ENCODE results near the gene PKD2L1. TPM values are rescaled to one million over a fixed set of nuclear protein-coding genes. Genes with fewer than 3 reads are reported as not detected.

Gene PKD2L1
- total and polyA plus RNA-seq, 4 experiments from 2014 or later: not detected

DNA sequence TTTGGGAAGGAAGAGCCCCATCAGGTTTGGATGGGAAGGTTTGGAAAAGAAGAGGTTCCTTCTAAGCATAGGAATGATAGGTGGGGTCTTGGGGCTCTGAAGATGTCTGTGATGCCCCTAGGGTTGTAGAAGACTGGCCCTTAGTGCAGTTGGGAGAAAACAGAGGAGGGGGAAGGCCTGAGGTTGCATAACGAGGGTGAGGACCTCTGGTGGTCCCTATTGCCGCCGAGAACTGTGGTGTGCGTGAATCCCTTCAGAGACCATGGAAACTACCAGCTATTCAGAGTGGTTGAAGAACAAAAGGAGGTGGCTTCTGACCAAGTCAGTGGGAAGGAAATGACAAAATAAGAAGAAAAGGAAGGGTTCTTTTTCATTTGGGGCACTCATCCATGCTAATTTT lies 3.1 kb upstream of the PKD2L1 start:
- Mint-ChIP-seq H3K4me3 (no peak overlapping the region), H3K9me3 (no peaks in the 10 kb centered on the region), H3K27ac (peak overlapping the region in 1 of 7 donors; percentile 84), H3K27me3 (peaks cover 3 to 11% of the 10 kb centered on the region in 2 donors), H3K4me1 (no peaks in the 10 kb centered on the region), H3K36me3 (no peaks in the 10 kb centered on the region)
- Histone ChIP-seq H3K36me3 (ENCODE audit: insufficient read depth, low read length) (no peaks in the 10 kb centered on the region), H3K9me3 (ENCODE audit: control insufficient read depth in 1 of 2, low read length in 2 of 2) (no peaks in the 10 kb centered on the region), H3K4me3 (ENCODE audit: low read length in 2 of 2) (no peak overlapping the region), H3K27ac (ENCODE audit: low read depth, low read length) (no peak overlapping the region), H3K27me3 (ENCODE audit: insufficient read depth, low read length) (peaks cover 3% of the 10 kb centered on the region), H3K4me1 (ENCODE audit: insufficient read depth, low read length) (no peaks in the 10 kb centered on the region)
- POLR2A ChIA-PET (ENCODE audit: partially characterized antibody): no interaction called here
- CTCF ChIA-PET (ENCODE audit: partially characterized antibody): interaction anchor here (1.0 to 15.8 kb wide), 5 partner anchors 9 to 178 kb away, joined by 3 to 202 read pairs (median 5); no protein-coding TSS in a partner anchor
- no peak for DNase-seq
- intact Hi-C loops (cut with micrococcal nuclease): no loop called here

- DNase-seq: no peak
- Histone ChIP-seq H3K4me1 (ENCODE audit: insufficient read depth, low read length) (no peaks in the 10 kb centered on the region), H3K9me3 (ENCODE audit: control insufficient read depth in 1 of 2, low read length in 2 of 2) (no peaks in the 10 kb centered on the region), H3K27me3 (ENCODE audit: insufficient read depth, low read length) (peaks cover 3% of the 10 kb centered on the region), H3K36me3 (ENCODE audit: insufficient read depth, low read length) (no peaks in the 10 kb centered on the region), H3K27ac (ENCODE audit: low read depth, low read length) (no peak overlapping the region), H3K4me3 (ENCODE audit: low read length in 2 of 2) (no peak overlapping the region)
- H3K9me3 Mint-ChIP-seq: no peaks in the 10 kb centered on the region
- peaks cover 3 to 10% of the 10 kb centered on the region in 2 donors for H3K27me3 Mint-ChIP-seq
- H3K27ac Mint-ChIP-seq: no peak overlapping the region
- H3K4me1 Mint-ChIP-seq: peaks cover 0 to 6% (median 3%) of the 10 kb centered on the region in 4 donors
- ChIA-PET POLR2A (ENCODE audit: partially characterized antibody) (no interaction called here), CTCF (ENCODE audit: partially characterized antibody) (interaction anchor here (1.2 to 1.5 kb wide), 3 partner anchors 11 to 154 kb away, joined by 3 to 4 read pairs (median 4); no protein-coding TSS in a partner anchor)
- H3K36me3 Mint-ChIP-seq: no peaks in the 10 kb centered on the region
- intact Hi-C loops (cut with micrococcal nuclease): no loop called here
- H3K4me3 Mint-ChIP-seq: no peak overlapping the region
Observed at GRCh38 chr10:100328198-100328597, 1.8 kb downstream of the PKD2L1 start.

GRCh38 chr10:100327718-100328009 lies 2.4 kb downstream of the PKD2L1 start:
- intact Hi-C loops (cut with micrococcal nuclease): no loop called here
- Mint-ChIP-seq H3K4me1 (peaks cover 0 to 6% (median 3%) of the 10 kb centered on the region in 4 donors), H3K9me3 (no peaks in the 10 kb centered on the region), H3K36me3 (no peaks in the 10 kb centered on the region), H3K4me3 (no peak overlapping the region), H3K27ac (no peak overlapping the region), H3K27me3 (peaks cover 3 to 7% of the 10 kb centered on the region in 2 donors)
- Histone ChIP-seq H3K4me1 (ENCODE audit: insufficient read depth, low read length) (no peaks in the 10 kb centered on the region), H3K27ac (ENCODE audit: low read depth, low read length) (no peak overlapping the region), H3K4me3 (ENCODE audit: low read length in 2 of 2) (no peak overlapping the region), H3K36me3 (ENCODE audit: insufficient read depth, low read length) (no peaks in the 10 kb centered on the region), H3K27me3 (ENCODE audit: insufficient read depth, low read length) (peaks cover 3% of the 10 kb centered on the region), H3K9me3 (ENCODE audit: control insufficient read depth in 1 of 2, low read length in 2 of 2) (no peaks in the 10 kb centered on the region)
- CTCF ChIA-PET (ENCODE audit: partially characterized antibody): interaction anchor here (0.7 to 1.5 kb wide), 4 partner anchors 10 to 155 kb away, joined by 3 to 4 read pairs (median 4); no protein-coding TSS in a partner anchor
- DNase-seq: no peak
- POLR2A ChIA-PET (ENCODE audit: partially characterized antibody): no interaction called here

- H3K4me3 Mint-ChIP-seq: no peak overlapping the region
- H3K9me3 Mint-ChIP-seq: no peaks in the 10 kb centered on the region
- CTCF ChIA-PET (ENCODE audit: partially characterized antibody): interaction anchor here (0.7 to 1.5 kb wide), 4 partner anchors 11 to 155 kb away, joined by 3 to 4 read pairs (median 4); no protein-coding TSS in a partner anchor
- H3K4me1 Mint-ChIP-seq: peaks cover 0 to 6% (median 3%) of the 10 kb centered on the region in 4 donors
- H3K4me1 ChIP-seq (ENCODE audit: insufficient read depth, low read length): no peaks in the 10 kb centered on the region
- no peaks in the 10 kb centered on the region for H3K36me3 ChIP-seq (ENCODE audit: insufficient read depth, low read length)
- H3K27me3 Mint-ChIP-seq: peaks cover 3 to 7% of the 10 kb centered on the region in 2 donors
- no peak overlapping the region for H3K4me3 ChIP-seq (ENCODE audit: low read length in 2 of 2)
- H3K27ac Mint-ChIP-seq: peak overlapping the region in 1 of 7 donors; percentile 27
- intact Hi-C loops (cut with micrococcal nuclease): no loop called here
- H3K27ac ChIP-seq (ENCODE audit: low read depth, low read length): no peak overlapping the region
- POLR2A ChIA-PET (ENCODE audit: partially characterized antibody): no interaction called here
- no peaks in the 10 kb centered on the region for H3K36me3 Mint-ChIP-seq
- peak in 1 of 5 donors; percentile 3 for DNase-seq
- no peaks in the 10 kb centered on the region for H3K9me3 ChIP-seq (ENCODE audit: control insufficient read depth in 1 of 2, low read length in 2 of 2)
- H3K27me3 ChIP-seq (ENCODE audit: insufficient read depth, low read length): peaks cover 3% of the 10 kb centered on the region
Observed at GRCh38 chr10:100327007-100327717, 2.9 kb downstream of the PKD2L1 start.

- Histone ChIP-seq H3K36me3 (ENCODE audit: insufficient read depth, low read length) (no peaks in the 10 kb centered on the region), H3K27me3 (ENCODE audit: insufficient read depth, low read length) (no peaks in the 10 kb centered on the region), H3K4me1 (ENCODE audit: insufficient read depth, low read length) (no peaks in the 10 kb centered on the region), H3K27ac (ENCODE audit: low read depth, low read length) (no peak overlapping the region), H3K4me3 (ENCODE audit: low read length in 2 of 2) (no peak overlapping the region), H3K9me3 (ENCODE audit: control insufficient read depth in 1 of 2, low read length in 2 of 2) (no peaks in the 10 kb centered on the region)
- no peak overlapping the region for H3K27ac Mint-ChIP-seq
- ChIA-PET POLR2A (ENCODE audit: partially characterized antibody) (no interaction called here), CTCF (ENCODE audit: partially characterized antibody) (interaction anchor here (0.8 to 1.3 kb wide), 2 partner anchors 13 to 109 kb away, joined by 3 to 4 read pairs; no protein-coding TSS in a partner anchor)
- DNase-seq: no peak
- H3K4me3 Mint-ChIP-seq: no peak overlapping the region
- peaks cover 0 to 6% (median 3%) of the 10 kb centered on the region in 4 donors for H3K4me1 Mint-ChIP-seq
- H3K9me3 Mint-ChIP-seq: no peaks in the 10 kb centered on the region
- intact Hi-C loops (cut with micrococcal nuclease): no loop called here
- no peaks in the 10 kb centered on the region for H3K36me3 Mint-ChIP-seq
- H3K27me3 Mint-ChIP-seq: peaks cover 3 to 5% of the 10 kb centered on the region in 2 donors
Observed at GRCh38 chr10:100325158-100325557, 4.9 kb downstream of the PKD2L1 start.

- peaks cover 23 to 25% of the 10 kb centered on the region in 2 donors for H3K27me3 Mint-ChIP-seq
- intact Hi-C loops (cut with micrococcal nuclease): no loop called here
- H3K4me1 Mint-ChIP-seq: no peaks in the 10 kb centered on the region
- peaks cover 7% of the 10 kb centered on the region for H3K27me3 ChIP-seq (ENCODE audit: insufficient read depth, low read length)
- H3K27ac ChIP-seq (ENCODE audit: low read depth, low read length): no peak overlapping the region
- ChIA-PET POLR2A (ENCODE audit: partially characterized antibody) (no interaction called here), CTCF (ENCODE audit: partially characterized antibody) (no interaction called here)
- no peak overlapping the region for H3K27ac Mint-ChIP-seq
- no peaks in the 10 kb centered on the region for H3K36me3 Mint-ChIP-seq
- no peak overlapping the region for H3K4me3 ChIP-seq (ENCODE audit: low read length in 2 of 2)
- H3K4me3 Mint-ChIP-seq: no peak overlapping the region
- no peak for DNase-seq
- no peaks in the 10 kb centered on the region for H3K9me3 Mint-ChIP-seq
- H3K4me1 ChIP-seq (ENCODE audit: insufficient read depth, low read length): no peaks in the 10 kb centered on the region
- H3K9me3 ChIP-seq (ENCODE audit: control insufficient read depth in 1 of 2, low read length in 2 of 2): no peaks in the 10 kb centered on the region
- no peaks in the 10 kb centered on the region for H3K36me3 ChIP-seq (ENCODE audit: insufficient read depth, low read length)
Observed at GRCh38 chr10:100319707-100320402, 10.2 kb downstream of the PKD2L1 start.

- no peak overlapping the region for H3K4me3 ChIP-seq (ENCODE audit: low read length in 2 of 2)
- H3K4me3 Mint-ChIP-seq: no peak overlapping the region
- no peak for DNase-seq
- H3K27ac ChIP-seq (ENCODE audit: low read depth, low read length): no peak overlapping the region
- no peak overlapping the region for H3K27ac Mint-ChIP-seq
- no peaks in the 10 kb centered on the region for H3K4me1 Mint-ChIP-seq
- ChIA-PET CTCF (ENCODE audit: partially characterized antibody) (interaction anchor here (1.2 kb wide), 1 partner anchor 114 kb away, joined by 4 read pairs; no protein-coding TSS in a partner anchor), POLR2A (ENCODE audit: partially characterized antibody) (no interaction called here)
- no peaks in the 10 kb centered on the region for H3K4me1 ChIP-seq (ENCODE audit: insufficient read depth, low read length)
- H3K9me3 ChIP-seq (ENCODE audit: control insufficient read depth in 1 of 2, low read length in 2 of 2): no peaks in the 10 kb centered on the region
- H3K36me3 ChIP-seq (ENCODE audit: insufficient read depth, low read length): no peaks in the 10 kb centered on the region
- no peaks in the 10 kb centered on the region for H3K36me3 Mint-ChIP-seq
- no peaks in the 10 kb centered on the region for H3K9me3 Mint-ChIP-seq
- H3K27me3 Mint-ChIP-seq: peaks cover 25 to 31% of the 10 kb centered on the region in 2 donors
- intact Hi-C loops (cut with micrococcal nuclease): no loop called here
- H3K27me3 ChIP-seq (ENCODE audit: insufficient read depth, low read length): peaks cover 7% of the 10 kb centered on the region
Observed at GRCh38 chr10:100318207-100318606, 11.8 kb downstream of the PKD2L1 start.

All from CD4-positive, alpha-beta memory T cell (primary cell).